Activated naive CD8-positive, alpha-beta T cell (primary cell): Measurements from ENCODE around the gene SYTL1.
"Not testable (repeated sequence)": the region's sequence is repeated elsewhere in the genome, so short reads cannot be mapped to it uniquely, and the experiment has no call there.

Source experiments
- H3K27ac Mint-ChIP-seq: one replicate; pipeline ENCODE4 v1.8.0; 2021; ENCODE audit warnings: mixed read lengths
- H3K27me3 Mint-ChIP-seq: one replicate; pipeline ENCODE4 v1.8.0; 2021; ENCODE audit warnings: mixed read lengths
- H3K36me3 Mint-ChIP-seq: one replicate; pipeline ENCODE4 v1.8.0; 2021; ENCODE audit warnings: mixed read lengths
- H3K4me1 Mint-ChIP-seq: one replicate; pipeline ENCODE4 v1.8.0; 2021; ENCODE audit warnings: low read depth, mixed read lengths
- H3K4me3 Mint-ChIP-seq: one replicate; pipeline ENCODE4 v1.8.0; 2021; ENCODE audit warnings: mild to moderate bottlenecking, mixed read lengths
- H3K9me3 Mint-ChIP-seq: one replicate; pipeline ENCODE4 v1.8.0; 2021; ENCODE audit warnings: low read depth, mixed read lengths

Gene SYTL1

DNA sequence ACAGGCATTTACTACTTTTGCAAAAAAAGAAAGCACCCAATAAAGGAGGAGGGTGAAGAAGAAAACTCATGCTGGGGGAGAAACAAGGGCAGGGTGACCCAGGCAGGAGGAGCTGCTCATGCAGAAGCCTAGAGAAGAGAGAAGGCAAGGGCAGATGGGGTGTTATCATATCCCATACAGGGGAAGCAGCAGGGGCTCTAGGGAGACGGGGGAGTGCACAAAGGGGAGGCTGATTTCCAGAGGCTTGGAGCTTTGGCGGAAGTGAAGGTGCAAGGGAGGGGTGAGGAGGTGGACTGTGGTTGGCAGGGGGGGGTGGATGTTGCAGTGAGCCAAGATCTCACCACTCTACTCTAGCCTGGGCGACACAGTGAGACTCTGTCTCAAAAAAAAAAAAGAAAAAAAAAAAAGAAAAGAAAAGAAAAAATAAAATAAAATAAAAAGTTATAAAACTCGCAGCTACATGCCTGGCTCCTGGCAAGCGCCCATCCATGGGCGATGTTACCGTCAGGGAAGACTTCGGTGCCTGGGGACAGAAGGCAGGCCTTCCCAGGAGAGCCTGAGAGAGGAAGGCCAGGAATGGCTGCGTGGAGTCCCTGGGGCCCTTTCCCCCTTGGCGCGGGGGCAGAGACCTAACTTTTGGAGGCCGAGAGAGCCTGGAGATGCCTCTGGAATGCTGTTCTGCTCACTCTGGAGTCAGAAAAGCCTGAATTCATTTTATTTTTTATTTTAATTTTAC is 36.1 kb downstream of the SYTL1 start:
- H3K36me3 Mint-ChIP-seq: no peaks in the 10 kb centered on the region
- H3K4me1 Mint-ChIP-seq: no peaks in the 10 kb centered on the region
- H3K27ac Mint-ChIP-seq: no peak overlapping the region
- peaks cover 2% of the 10 kb centered on the region for H3K27me3 Mint-ChIP-seq
- H3K4me3 Mint-ChIP-seq: no peak overlapping the region
- no peaks in the 10 kb centered on the region for H3K9me3 Mint-ChIP-seq

DNA sequence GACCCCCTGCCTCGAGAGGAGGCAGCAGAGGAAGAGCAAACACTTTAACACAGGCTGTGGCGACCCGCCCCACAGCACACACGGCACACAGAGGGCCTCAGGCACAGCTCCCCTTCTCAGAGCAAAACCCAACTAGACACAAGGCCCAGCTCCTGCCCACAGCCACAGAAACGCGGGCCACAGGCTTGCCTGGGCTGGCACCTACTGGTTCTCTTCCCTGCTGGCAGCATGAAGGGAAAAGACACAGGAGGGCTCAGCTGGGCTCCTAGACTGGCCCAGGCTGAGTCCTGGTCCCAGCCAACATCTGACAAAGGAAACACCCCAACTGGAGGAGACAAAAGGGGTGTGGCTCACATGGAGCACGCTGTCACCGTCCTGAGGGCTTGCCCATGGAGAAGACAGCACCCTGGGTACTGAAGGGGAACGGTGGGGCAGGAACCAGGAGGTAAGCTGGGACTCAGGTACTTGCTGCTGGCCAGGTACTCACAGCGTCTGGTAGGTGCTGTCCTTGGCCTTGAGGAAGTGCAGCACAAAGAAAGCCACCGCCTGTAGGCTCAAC is 37.8 kb downstream of the SYTL1 start:
- Mint-ChIP-seq H3K4me3 (no peak overlapping the region), H3K4me1 (no peaks in the 10 kb centered on the region), H3K9me3 (no peaks in the 10 kb centered on the region), H3K27me3 (peaks cover 2% of the 10 kb centered on the region), H3K36me3 (no peaks in the 10 kb centered on the region), H3K27ac (no peak overlapping the region)

DNA sequence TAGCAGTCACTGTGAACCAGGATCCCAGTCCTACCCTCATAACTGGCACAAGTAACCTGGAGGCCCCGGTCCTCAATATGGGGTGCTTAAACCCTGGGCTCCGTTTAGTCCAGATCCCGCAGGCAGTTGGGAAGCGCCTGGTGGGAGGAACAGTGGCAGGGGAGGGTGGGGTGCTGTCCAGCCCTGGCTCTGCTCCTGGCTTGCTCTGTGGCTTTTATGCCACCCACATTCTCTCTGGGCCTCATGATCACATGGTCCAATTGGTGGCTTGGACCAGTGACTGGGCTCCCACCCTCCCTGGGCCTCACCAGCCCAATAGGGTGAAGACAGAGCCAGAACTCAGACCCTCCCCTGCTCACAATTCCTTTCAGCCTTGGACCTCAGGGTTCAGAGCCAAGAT is 38.4 kb downstream of the SYTL1 start:
- Mint-ChIP-seq H3K4me1 (no peaks in the 10 kb centered on the region), H3K4me3 (no peak overlapping the region), H3K9me3 (no peaks in the 10 kb centered on the region), H3K36me3 (no peaks in the 10 kb centered on the region), H3K27me3 (peaks cover 2% of the 10 kb centered on the region), H3K27ac (no peak overlapping the region)

DNA sequence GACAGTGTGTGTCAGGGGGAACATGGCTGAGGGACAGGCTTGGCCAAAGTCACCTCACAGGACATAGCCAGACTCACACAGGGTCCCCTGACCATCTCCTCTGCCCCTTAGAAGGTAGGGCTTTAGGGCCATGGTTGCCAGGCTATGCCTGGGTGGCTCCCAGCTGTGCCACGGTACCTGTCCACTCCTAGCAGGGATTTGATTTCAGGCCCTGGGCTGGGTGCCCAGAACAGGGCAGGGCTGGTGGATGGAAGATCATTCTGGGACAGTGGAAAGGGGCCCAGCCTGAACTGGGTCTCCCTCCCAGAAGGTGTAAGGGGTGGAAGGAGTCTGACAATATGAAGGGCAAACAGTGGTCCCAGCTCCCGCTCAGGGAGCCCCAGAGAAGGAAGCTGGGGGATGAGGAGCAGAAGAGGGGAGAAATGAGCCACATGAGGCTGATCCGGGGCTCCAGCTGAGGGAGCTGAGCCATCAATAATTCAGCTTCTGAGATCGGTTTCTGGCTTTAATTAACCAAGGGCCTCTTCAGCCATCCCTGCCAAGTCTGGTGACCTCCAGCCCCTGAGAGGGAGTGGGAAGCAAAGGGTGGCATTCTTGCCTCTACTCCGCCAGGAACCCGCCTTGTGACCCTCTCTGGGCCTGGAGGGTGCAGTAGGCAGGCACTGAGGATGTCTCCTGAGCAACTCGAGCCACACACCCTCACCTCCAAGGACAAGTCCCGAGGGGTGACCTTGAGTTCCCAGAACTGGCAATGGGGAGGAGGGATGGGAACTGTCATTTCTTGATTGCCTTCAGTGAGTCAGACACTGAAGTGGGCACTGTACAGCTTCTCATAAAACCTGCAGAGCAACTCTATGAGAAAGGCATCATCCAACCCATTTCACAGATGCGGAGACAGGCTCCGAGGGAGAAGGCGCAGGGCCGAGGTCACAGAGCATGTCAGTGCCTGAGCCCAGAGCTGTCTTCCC is 39.2 kb downstream of the SYTL1 start:
- Mint-ChIP-seq H3K27me3 (peaks cover 2% of the 10 kb centered on the region), H3K27ac (no peak overlapping the region), H3K4me1 (no peaks in the 10 kb centered on the region), H3K4me3 (no peak overlapping the region), H3K9me3 (no peaks in the 10 kb centered on the region), H3K36me3 (no peaks in the 10 kb centered on the region)

DNA sequence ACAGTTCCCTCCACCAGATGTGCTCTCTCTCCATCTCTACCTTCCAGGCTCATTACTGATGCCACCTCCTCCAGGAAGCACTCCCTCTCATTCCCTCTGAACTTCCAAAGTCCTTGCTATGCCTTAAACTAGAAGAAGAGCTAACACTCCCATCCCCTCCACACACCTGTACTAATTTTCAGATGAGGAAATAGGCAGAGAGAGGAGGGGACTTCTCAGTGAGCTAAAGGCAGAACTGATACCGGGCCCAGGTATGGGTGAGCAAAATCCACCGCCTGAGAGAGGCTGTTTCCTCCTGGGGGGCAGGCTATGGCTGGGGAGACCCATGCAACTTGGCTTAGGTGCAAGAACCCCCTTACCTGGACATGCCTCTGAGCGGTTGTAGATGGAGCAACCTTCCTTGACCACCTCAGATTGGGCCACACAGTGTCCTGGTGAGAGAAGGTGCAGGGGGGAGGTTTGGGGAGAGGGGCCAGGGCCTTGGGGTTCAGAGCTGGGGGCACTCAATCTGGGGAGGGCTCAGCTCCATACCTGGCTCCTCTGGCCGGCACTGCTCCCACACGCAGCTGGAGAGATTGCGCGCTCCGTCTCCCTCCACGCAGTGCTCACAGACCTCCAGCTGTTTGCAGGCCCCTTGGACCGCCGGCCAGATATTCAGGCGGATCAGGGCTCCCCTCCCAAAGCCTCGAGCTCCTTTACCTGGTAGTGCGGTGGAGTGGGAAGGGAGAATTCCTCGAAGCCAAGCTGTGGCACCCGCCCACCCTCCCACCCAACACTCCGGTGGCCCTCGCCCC is 40.3 kb downstream of the SYTL1 start:
- Mint-ChIP-seq H3K27me3 (peaks cover 2% of the 10 kb centered on the region), H3K4me1 (no peaks in the 10 kb centered on the region), H3K27ac (no peak overlapping the region), H3K36me3 (no peaks in the 10 kb centered on the region), H3K4me3 (no peak overlapping the region), H3K9me3 (no peaks in the 10 kb centered on the region)

DNA sequence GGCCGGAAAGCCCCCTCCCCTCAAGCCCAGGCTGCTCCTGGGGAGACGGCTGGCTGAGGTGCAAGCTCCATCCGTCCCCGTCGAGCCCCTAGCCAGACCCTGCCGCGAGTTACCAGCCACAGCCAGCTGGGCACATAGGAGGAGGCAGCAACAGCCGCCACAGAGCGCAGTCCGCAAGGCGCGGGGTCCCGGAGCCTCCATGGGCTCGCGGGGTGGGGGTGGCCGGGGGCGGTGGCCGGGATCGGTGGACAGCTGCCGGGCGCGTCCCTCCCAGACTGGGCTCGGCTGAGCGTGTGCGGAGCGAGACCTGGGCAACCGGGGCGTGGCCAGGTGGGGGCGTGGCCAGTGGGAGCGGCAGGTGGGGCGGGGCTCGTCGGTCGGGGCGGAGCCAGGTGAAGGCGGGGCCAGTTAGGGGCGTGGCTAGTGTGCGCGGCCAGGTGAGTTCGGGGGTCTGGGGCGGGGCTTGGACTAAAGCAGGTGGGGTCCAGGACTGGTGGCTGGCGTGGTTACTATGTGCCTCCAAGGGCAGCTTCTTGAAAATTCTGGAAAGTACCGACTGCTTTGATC is 41.3 kb downstream of the SYTL1 start, which contains the start of gene CD164L2:
Gene CD164L2, minus strand, starts transcription at position 295 of the 567 bp plus-strand sequence. Its CDS starts 94 bp downstream, at position 201.
- no peak within 1 kb of the TSS for H3K27ac Mint-ChIP-seq
- H3K9me3 Mint-ChIP-seq: no peaks in the 10 kb centered on the region
- peaks cover 2% of the 10 kb centered on the region for H3K27me3 Mint-ChIP-seq
- no peak within 1 kb of the TSS for H3K4me3 Mint-ChIP-seq
- H3K36me3 Mint-ChIP-seq: no peaks in the 10 kb centered on the region
- H3K4me1 Mint-ChIP-seq: no peaks in the 10 kb centered on the region

DNA sequence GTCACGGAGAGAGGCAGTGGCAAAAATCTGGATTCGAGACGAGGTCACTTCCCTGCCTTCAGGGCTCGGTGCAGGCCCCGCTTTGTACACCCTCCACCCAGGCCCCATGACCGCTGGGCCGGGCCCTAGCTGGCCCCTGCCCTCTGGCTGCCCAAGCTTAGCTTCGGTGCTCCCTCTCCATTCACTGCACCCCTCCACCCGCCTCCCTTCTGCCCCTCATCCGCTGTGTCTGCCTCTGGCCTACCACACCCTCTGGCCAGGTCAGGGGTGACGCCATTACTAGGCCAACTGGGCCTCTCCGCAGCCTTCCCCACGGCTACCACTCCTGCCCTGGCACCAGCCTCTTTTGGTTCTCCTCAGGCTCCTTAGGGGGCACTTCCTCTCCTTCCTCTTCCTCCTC is 41.8 kb downstream of the SYTL1 start:
- H3K9me3 Mint-ChIP-seq: no peaks in the 10 kb centered on the region
- no peak overlapping the region for H3K4me3 Mint-ChIP-seq
- peaks cover 2% of the 10 kb centered on the region for H3K27me3 Mint-ChIP-seq
- no peaks in the 10 kb centered on the region for H3K36me3 Mint-ChIP-seq
- H3K27ac Mint-ChIP-seq: no peak overlapping the region
- peaks cover 2% of the 10 kb centered on the region for H3K4me1 Mint-ChIP-seq

DNA sequence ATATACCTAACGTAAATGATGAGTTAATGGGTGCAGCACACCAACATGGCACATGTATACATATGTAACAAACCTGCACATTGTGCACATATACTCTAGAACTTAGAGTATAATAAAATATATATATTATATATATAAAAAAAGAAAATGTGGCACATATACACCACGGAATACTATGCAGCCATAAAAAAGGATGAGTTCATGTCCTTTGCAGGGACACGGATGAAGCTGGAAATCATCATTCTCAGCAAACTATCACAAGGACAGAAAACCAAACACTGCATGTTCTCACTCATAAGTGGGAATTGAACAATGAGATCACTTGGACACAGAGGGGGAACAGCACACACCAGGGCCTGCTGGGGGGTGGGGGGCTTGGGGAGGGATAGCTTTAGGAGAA is 43.0 kb downstream of the SYTL1 start:
- H3K36me3 Mint-ChIP-seq, H3K27me3 Mint-ChIP-seq: not testable (repeated sequence)

DNA sequence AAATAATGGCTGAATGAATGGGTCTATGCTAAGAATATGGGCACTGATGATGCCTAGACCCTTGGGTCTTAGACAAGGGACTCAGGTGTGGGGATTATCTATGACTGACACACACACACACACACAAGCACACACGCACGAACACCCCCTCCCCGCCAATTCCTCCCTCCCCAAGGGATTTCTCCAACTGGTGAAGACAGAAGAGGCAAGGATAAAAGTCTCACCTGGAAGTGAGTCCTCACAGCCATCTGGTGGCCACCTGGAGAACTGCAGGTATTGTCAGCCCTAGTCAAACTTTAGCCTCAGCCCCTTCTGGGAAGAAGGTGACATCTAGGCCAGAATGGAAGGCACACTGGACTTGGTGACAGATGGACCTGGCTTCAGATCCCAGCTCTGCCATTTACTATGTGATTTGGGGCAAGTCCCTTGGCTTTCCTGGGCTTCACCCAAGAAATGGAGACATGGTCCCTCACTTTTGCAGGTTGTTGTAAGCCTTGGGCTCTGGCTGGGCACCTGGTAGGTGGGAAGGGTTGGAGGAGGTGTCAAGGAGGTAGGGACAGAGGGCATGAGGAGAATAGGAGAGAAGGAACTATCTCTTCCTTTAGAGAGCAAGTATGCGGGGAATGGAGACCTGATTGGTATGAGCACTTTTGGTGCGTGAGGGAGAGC is 46.6 kb downstream of the SYTL1 start:
- Mint-ChIP-seq H3K27ac (no peak overlapping the region), H3K9me3 (no peaks in the 10 kb centered on the region), H3K4me3 (peak overlapping the region; percentile 5), H3K36me3 (no peaks in the 10 kb centered on the region), H3K27me3 (no peaks in the 10 kb centered on the region), H3K4me1 (peaks cover 11% of the 10 kb centered on the region)

More for the DNA sequence above, 43.0 kb downstream of the SYTL1 start:
- H3K4me3 Mint-ChIP-seq, H3K27ac Mint-ChIP-seq, H3K9me3 Mint-ChIP-seq, H3K4me1 Mint-ChIP-seq: not testable (repeated sequence)

DNA sequence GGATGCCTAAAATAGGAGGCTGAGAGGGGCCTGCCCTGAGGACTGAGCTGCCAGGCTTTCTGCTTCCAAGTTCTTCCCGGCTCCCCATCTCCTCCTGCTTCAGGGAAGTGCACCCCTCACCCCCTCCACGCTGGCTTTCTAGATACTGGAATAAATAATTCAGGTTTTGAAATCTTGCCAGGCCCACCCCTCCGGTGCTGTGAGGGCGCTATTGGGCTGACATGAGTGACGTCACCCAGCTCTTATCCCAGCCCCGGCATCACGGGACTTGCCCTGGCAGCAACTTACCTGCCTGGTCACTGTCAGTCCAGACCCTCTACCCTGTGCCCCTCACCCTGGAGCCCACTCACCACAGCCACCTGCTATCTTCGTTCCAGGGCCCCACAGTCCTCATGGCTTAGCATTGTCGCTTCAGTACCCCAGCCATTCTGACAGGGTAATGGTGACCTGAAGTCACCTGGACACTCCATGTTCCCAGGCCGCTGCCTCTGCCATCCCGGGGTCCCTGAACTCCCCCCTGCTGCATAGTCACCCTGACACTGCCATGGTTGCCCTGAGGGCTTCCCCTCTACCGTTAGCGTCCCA is 49.8 kb downstream of the SYTL1 start:
- Mint-ChIP-seq H3K9me3 (no peaks in the 10 kb centered on the region), H3K27me3 (no peaks in the 10 kb centered on the region), H3K27ac (peak overlapping the region; percentile 88), H3K4me3 (peak overlapping the region; percentile 92), H3K36me3 (no peaks in the 10 kb centered on the region), H3K4me1 (peaks cover 14% of the 10 kb centered on the region)

DNA sequence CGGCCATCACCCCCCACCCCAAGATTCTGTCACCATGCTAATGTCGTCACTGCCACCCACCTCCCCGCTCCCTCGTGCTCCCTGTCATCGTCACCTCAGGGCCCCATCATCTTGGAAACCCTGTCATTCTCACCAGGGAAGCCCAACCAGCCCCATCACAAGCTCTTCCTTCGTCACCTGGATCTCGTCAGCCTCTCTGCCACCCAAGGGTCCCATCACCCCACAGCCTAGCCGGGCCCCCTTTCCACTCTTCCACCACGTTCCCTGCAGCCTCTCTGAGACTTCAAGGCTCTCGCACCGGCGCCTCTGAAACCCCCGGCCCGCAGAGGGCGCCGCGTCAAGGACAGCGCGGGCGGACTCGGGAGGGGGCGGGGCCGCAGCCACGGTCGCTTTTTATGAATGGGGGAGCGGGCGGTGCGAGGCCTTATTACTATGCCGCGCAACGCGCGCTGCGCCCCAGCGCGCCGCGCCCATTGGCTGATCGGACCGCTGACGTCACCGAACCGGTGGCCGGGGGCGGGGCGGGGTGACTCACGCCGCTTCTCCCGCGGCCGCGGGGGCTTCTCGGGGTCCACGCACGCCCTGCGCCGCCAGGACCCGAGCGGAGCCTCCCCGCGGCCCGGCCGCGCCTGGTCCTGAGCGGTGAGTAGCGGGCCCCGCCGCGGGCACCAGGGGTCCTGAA is 50.4 kb downstream of the SYTL1 start, which contains the start of gene GPR3:
Gene GPR3, plus strand, starts transcription at position 527 of the 682 bp plus-strand sequence. CDS start 1,177 bp downstream, outside the sequence.
- peak within 1 kb of the TSS; percentile 92 for H3K4me3 Mint-ChIP-seq
- no peaks in the 10 kb centered on the region for H3K36me3 Mint-ChIP-seq
- peaks cover 14% of the 10 kb centered on the region for H3K4me1 Mint-ChIP-seq
- H3K9me3 Mint-ChIP-seq: no peaks in the 10 kb centered on the region
- no peaks in the 10 kb centered on the region for H3K27me3 Mint-ChIP-seq
- H3K27ac Mint-ChIP-seq: peak within 1 kb of the TSS; percentile 88

DNA sequence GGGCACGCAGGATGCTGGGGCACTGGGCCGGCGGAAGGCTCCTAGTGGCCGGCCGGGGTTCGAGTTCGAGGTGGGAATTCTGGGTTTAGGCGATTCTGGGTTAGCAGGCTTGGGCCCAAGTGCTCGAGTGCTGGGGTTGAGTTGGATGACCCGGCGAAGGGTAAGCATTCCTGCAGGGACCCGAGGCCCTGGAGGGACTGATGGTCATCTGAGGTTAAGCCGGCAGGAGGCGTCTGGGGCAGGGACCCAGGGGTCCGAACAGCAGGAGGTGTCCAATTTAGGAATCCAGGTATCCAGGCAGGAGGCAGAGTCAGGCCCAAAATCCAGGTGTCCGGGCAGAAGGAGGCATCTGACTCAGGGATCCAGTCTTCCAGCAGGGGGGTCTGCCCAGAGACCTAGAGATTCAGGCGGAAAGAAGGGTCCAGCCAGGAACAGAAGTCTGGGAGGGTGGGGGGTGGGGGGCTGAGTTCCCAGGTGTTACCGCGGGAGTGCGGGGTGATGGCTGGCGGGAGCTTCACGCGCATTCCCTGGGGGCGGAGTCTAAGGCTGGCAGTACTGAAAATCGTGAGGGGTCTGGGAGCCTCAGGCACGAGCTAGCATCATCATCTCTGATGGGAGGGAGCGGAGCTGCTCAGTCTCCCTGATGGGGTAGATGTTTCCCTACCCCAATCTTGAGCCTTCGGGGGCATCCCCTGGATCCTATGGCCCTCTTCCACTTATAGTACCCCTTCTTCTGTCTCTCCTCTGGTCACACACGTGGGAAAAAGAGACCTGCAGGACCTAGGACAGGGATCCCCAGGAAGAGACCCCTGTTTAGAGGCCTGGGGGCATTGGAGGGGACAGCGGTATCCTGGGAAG is 51.2 kb downstream of the SYTL1 start:
- Mint-ChIP-seq H3K4me1 (peaks cover 14% of the 10 kb centered on the region), H3K27me3 (no peaks in the 10 kb centered on the region), H3K27ac (peak overlapping the region; percentile 22), H3K36me3 (no peaks in the 10 kb centered on the region), H3K9me3 (no peaks in the 10 kb centered on the region), H3K4me3 (peak overlapping the region; percentile 78)
